ENCODE measurements around the gene TMED7.

TMED7 gene

GRCh38 chr5:115580941-115581340 lies 44.9 kb downstream of the TMED7 start:
- TF ChIP-seq CTCF (IDR thresholded peaks at IDR 0.05; ENCODE audit: borderline replicate concordance, control extremely low read depth, extremely low read depth, insufficient read depth, missing control alignments) = no peak
- in situ Hi-C loops (cut with MboI; ENCODE audit: low sequenced_read_pairs, unreplicated experiment) = loop anchor here (25.0 kb wide), 2 partner anchors 269 to 494 kb away; no protein-coding TSS in a partner anchor
- DNase-seq (ENCODE audit: low spot score) = no peak

GRCh38 chr5:115579747-115580173 lies 46.1 kb downstream of the TMED7 start:
- TF ChIP-seq CTCF (IDR thresholded peaks at IDR 0.05; ENCODE audit: borderline replicate concordance, control extremely low read depth, extremely low read depth, insufficient read depth, missing control alignments) = no peak
- in situ Hi-C loops (cut with MboI; ENCODE audit: low sequenced_read_pairs, unreplicated experiment) = loop anchor here (25.0 kb wide), 2 partner anchors 267 to 492 kb away; no protein-coding TSS in a partner anchor
- DNase-seq (ENCODE audit: low spot score) = peak; percentile 30

DNA sequence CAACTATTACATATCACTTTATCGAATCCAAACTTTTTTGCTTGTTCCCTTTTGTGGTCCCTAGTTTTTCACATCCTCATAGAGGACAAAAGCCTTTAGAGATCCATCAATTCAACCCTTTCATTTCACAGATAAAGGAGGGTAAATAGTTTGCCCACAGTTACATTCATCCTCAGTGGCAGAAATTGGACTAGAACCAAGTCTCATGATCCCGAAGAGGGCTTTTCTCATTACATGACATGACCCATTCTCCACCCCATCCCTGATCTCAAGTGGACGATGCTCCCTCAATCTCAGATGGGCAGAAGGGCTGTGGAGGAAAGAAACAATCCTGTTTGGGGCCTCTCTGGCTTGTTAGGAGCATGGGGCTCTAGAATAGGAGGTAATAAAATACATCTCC lies 46.6 kb downstream of the TMED7 start:
- in situ Hi-C loops (cut with MboI; ENCODE audit: low sequenced_read_pairs, unreplicated experiment) = loop anchor here (25.0 kb wide), 2 partner anchors 267 to 492 kb away; no protein-coding TSS in a partner anchor
- no peak for TF ChIP-seq CTCF (IDR thresholded peaks at IDR 0.05; ENCODE audit: borderline replicate concordance, control extremely low read depth, extremely low read depth, insufficient read depth, missing control alignments)
- no peak for DNase-seq (ENCODE audit: low spot score)

- in situ Hi-C loops (cut with MboI; ENCODE audit: low sequenced_read_pairs, unreplicated experiment) = loop anchor here (25.0 kb wide), 2 partner anchors 266 to 491 kb away; no protein-coding TSS in a partner anchor
- TF ChIP-seq CTCF (IDR thresholded peaks at IDR 0.05; ENCODE audit: borderline replicate concordance, control extremely low read depth, extremely low read depth, insufficient read depth, missing control alignments) = no peak
- DNase-seq (ENCODE audit: low spot score) = peak; percentile 48
Observed at GRCh38 chr5:115578657-115579056, 47.2 kb downstream of the TMED7 start.

DNA sequence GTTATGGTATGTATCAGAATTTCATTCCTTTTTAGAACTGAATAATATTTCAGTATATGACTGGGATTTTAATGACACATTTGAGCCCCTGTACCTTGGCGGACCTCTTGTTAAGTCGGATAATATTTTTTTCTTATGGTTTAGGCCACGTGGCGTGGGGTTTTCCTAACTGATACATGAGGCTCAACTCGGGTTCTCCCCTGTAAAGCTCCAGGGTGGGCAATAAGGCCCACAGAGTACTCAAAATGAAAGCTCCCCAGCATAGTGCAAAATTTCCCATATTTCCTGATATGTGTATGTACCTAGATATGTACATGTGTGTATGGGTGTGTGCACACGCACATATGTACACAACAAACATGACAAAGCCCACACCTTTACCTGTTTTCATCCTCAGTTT lies 48.1 kb downstream of the TMED7 start:
- in situ Hi-C loops (cut with MboI; ENCODE audit: low sequenced_read_pairs, unreplicated experiment) = loop anchor here (25.0 kb wide), 2 partner anchors 265 to 490 kb away; no protein-coding TSS in a partner anchor
- no peak for TF ChIP-seq CTCF (IDR thresholded peaks at IDR 0.05; ENCODE audit: borderline replicate concordance, control extremely low read depth, extremely low read depth, insufficient read depth, missing control alignments)
- no peak for DNase-seq (ENCODE audit: low spot score)

DNA sequence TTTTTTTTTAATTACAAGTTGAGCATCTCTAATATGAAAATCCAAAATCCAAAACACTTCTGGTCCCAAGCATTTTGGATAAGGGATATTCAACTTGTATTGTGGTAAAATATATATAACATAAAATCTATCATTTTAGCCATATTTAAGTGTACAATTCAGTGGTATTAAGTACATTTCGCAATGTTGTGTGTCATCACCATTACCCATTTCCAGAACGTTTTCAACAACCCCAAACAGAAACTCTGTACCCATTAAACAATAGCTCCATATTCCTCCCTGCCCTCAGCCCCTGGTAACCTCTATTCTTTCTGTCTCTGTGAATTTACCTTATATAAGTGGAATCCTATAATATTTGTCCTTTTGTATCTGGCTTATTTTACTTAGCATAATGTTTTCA lies 48.5 kb downstream of the TMED7 start:
- in situ Hi-C loops (cut with MboI; ENCODE audit: low sequenced_read_pairs, unreplicated experiment) = loop anchor here (25.0 kb wide), 2 partner anchors 265 to 490 kb away; no protein-coding TSS in a partner anchor
- no peak for TF ChIP-seq CTCF (IDR thresholded peaks at IDR 0.05; ENCODE audit: borderline replicate concordance, control extremely low read depth, extremely low read depth, insufficient read depth, missing control alignments)
- no peak for DNase-seq (ENCODE audit: low spot score)
